Mesenchymal stem cell (in vitro differentiated cells and primary cell): ENCODE measurements around the gene MYL1.
A peak's percentile ranks its signal among the peaks of the same experiment; 100 is the strongest.

Experiments used
- DNase-seq: peaks from one replicate; pipeline ENCODE4 v3.0.0-alpha.2; 2013
- H2AFZ ChIP-seq: one replicate; pipeline ENCODE4 v1.6.1; 2013; ENCODE audit warnings: low read depth, mild to moderate bottlenecking, control low read depth, inconsistent platforms, low read length, moderate library complexity
- H2AK5ac ChIP-seq: 2 replicates; pipeline ENCODE4 v1.6.1; 2013; ENCODE audit warnings: low read length, moderate library complexity, mild to moderate bottlenecking, inconsistent platforms; ENCODE audit not compliant: severe bottlenecking
- H2BK120ac ChIP-seq: one replicate; pipeline ENCODE4 v1.6.1; 2013; ENCODE audit warnings: low read depth, mild to moderate bottlenecking, inconsistent platforms, low read length, moderate library complexity
- H2BK12ac ChIP-seq, 2 experiments: one replicate each; pipeline ENCODE4 v1.6.1; 2013; ENCODE audit warnings: inconsistent platforms in 2 of 2, low read length in 2 of 2, mild to moderate bottlenecking in 2 of 2, moderate library complexity in 2 of 2, control low read depth in 1 of 2
- H2BK15ac ChIP-seq: one replicate; pipeline ENCODE4 v1.6.1; 2013; ENCODE audit warnings: mild to moderate bottlenecking, low read depth, inconsistent platforms; ENCODE audit not compliant: poor library complexity, severe bottlenecking
- H2BK5ac ChIP-seq: 2 replicates; pipeline ENCODE4 v1.6.1; 2013; ENCODE audit warnings: low read depth, mild to moderate bottlenecking, low read length, control low read depth, inconsistent platforms; ENCODE audit not compliant: poor library complexity, severe bottlenecking
- H3K14ac ChIP-seq, 2 experiments: one replicate each; pipeline ENCODE4 v1.6.1; 2013; ENCODE audit warnings: inconsistent platforms in 2 of 2, low read length in 2 of 2, control low read depth in 1 of 2, mild to moderate bottlenecking in 1 of 2, moderate library complexity in 1 of 2
- H3K18ac ChIP-seq, 2 experiments: one replicate each; pipeline ENCODE4 v1.6.1; 2013; ENCODE audit warnings: inconsistent platforms in 2 of 2, low read length in 2 of 2, control low read depth in 1 of 2, low read depth in 1 of 2, mild to moderate bottlenecking in 1 of 2
- H3K23ac ChIP-seq, 2 experiments: one replicate each; pipeline ENCODE4 v1.6.1; 2013; ENCODE audit warnings: inconsistent platforms in 2 of 2, low read length in 2 of 2, mild to moderate bottlenecking in 2 of 2, moderate library complexity in 2 of 2, control low read depth in 1 of 2
- H3K27ac ChIP-seq: 2 replicates; pipeline ENCODE4 v1.5.1; 2013; ENCODE audit warnings: mild to moderate bottlenecking, moderate library complexity, low read length, control low read depth, inconsistent platforms; ENCODE audit not compliant: poor library complexity, severe bottlenecking
- H3K27me3 ChIP-seq, 2 experiments: 2 replicates each; pipeline versions ENCODE4 v1.6.1 to v1.7.0; 2013; ENCODE audit warnings: low read length in 2 of 2, mild to moderate bottlenecking in 2 of 2, moderate library complexity in 2 of 2, control low read depth in 1 of 2, inconsistent platforms in 1 of 2; ENCODE audit not compliant: control insufficient read depth in 1 of 2, insufficient read depth in 1 of 2
- H3K36me3 ChIP-seq, 2 experiments: 2 replicates each; pipeline versions ENCODE4 v1.6.1 to v1.7.0; 2013; ENCODE audit warnings: low read length in 2 of 2, control low read depth in 1 of 2, inconsistent platforms in 1 of 2, low read depth in 1 of 2, mild to moderate bottlenecking in 1 of 2; ENCODE audit not compliant: insufficient read depth in 2 of 2, control insufficient read depth in 1 of 2
- H3K4ac ChIP-seq, 2 experiments: one replicate each; pipeline ENCODE4 v1.6.1; 2013; ENCODE audit warnings: inconsistent platforms in 2 of 2, low read length in 2 of 2, mild to moderate bottlenecking in 2 of 2, moderate library complexity in 2 of 2, control low read depth in 1 of 2, low read depth in 1 of 2
- H3K4me1 ChIP-seq: 2 replicates; pipeline ENCODE4 v1.6.1; 2013; ENCODE audit warnings: low read depth, low read length, control low read depth; ENCODE audit not compliant: control insufficient read depth, insufficient read depth
- H3K4me2 ChIP-seq: 2 replicates; pipeline ENCODE4 v1.6.1; 2013; ENCODE audit warnings: low read length, mild to moderate bottlenecking, inconsistent platforms; ENCODE audit not compliant: poor library complexity, severe bottlenecking
- H3K4me3 ChIP-seq, 2 experiments: 2 replicates each; pipeline versions ENCODE4 v1.5.1 to v1.7.0; 2013; ENCODE audit warnings: low read length in 2 of 2, mild to moderate bottlenecking in 2 of 2, control low read depth in 1 of 2, low read depth in 1 of 2; ENCODE audit not compliant: insufficient read depth in 1 of 2
- H3K79me1 ChIP-seq: replicated peaks from 2 replicates; pipeline ENCODE4 v1.6.1; 2013; ENCODE audit warnings: mild to moderate bottlenecking, control low read depth, low read length, inconsistent platforms; ENCODE audit not compliant: poor library complexity, severe bottlenecking
- H3K9ac ChIP-seq: 2 replicates; pipeline ENCODE4 v1.7.0; 2013; ENCODE audit warnings: mild to moderate bottlenecking, low read length, moderate library complexity
- H3K9me3 ChIP-seq: 2 replicates; pipeline ENCODE4 v1.7.0; 2013; ENCODE audit warnings: mild to moderate bottlenecking, low read length; ENCODE audit not compliant: control insufficient read depth
- H4K8ac ChIP-seq: one replicate; pipeline ENCODE4 v1.6.1; 2013; ENCODE audit warnings: inconsistent platforms, mild to moderate bottlenecking, low read length, moderate library complexity
- H4K91ac ChIP-seq: one replicate; pipeline ENCODE4 v1.6.1; 2013; ENCODE audit warnings: mild to moderate bottlenecking, low read length, inconsistent platforms
- WGBS: methylation state at CpG from one replicate; pipeline ENCODE4 v1.1.7; 2013; ENCODE audit warnings: mixed read lengths; 5-methylcytosine and 5-hydroxymethylcytosine counted together

MYL1 gene

DNA sequence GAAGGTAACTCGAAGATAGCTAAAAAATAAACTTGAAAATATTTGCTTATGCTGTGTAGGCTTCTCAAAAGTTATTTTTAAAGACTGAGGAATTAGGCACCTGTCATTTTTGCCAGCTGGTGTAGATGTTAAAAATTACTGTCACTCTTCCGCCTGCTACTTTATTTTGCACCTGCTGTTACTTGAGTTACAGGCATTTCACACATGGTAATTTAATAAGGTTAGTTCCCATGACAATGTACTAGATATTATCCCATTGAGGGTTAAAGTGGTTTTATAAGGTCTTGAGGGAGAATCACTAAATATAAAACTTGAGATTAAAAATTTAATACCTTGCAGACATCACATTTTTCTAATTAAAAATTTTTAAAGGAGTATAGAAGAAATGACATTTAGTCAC, 26.6 kb downstream of the MYL1 start:
- Histone ChIP-seq H3K27ac (no peak overlapping the region), H2BK12ac (no peak overlapping the region), H2BK15ac (no peak overlapping the region), H2AFZ (no peak overlapping the region), H3K14ac (no peak overlapping the region), H3K4me2 (no peak overlapping the region), H3K4me3 (no peak overlapping the region), H3K23ac (no peak overlapping the region), H3K4me1 (peaks cover 2% of the 10 kb centered on the region), H3K79me1 (no peaks in the 10 kb centered on the region), H3K27me3 (no peaks in the 10 kb centered on the region), H3K36me3 (no peaks in the 10 kb centered on the region), H3K18ac (no peak overlapping the region), H4K91ac (no peak overlapping the region), H3K9ac (no peak overlapping the region), H3K9me3 (peaks cover 9% of the 10 kb centered on the region), H2BK120ac (no peak overlapping the region), H2BK5ac (no peak overlapping the region), H2AK5ac (no peak overlapping the region), H4K8ac (no peak overlapping the region), H3K4ac (no peak overlapping the region)
- no peak for DNase-seq
- WGBS, result 40% methylated on average over 1 of the region's 2 CpGs

DNA sequence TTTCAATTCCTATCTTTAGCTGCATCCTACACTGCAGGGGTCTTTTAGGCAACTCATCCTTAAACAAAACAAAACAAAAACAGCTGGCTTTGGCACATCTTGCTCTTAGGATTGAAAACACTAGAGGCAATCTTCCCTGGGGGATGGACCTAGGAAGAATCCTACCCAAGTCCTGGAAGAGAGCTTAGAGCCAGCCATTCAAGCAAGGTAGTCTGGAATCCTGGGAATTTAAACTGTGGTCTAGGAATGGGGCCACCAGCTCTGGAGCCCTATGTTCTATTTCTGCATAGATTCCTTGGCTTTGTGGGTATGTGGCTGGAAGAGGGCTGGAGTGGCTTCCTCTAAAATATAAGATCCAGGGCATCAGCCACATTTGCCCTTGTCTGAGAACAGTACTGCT, 27.7 kb downstream of the MYL1 start:
- Histone ChIP-seq H3K79me1 (no peaks in the 10 kb centered on the region), H2AFZ (no peak overlapping the region), H2BK5ac (no peak overlapping the region), H3K27ac (peak overlapping the region; percentile 24), H3K4me1 (peaks cover 2% of the 10 kb centered on the region), H3K27me3 (no peaks in the 10 kb centered on the region), H2BK12ac (no peak overlapping the region), H3K14ac (no peak overlapping the region), H2AK5ac (no peak overlapping the region), H4K8ac (no peak overlapping the region), H4K91ac (no peak overlapping the region), H3K4ac (no peak overlapping the region), H3K4me2 (no peak overlapping the region), H3K9ac (no peak overlapping the region), H3K23ac (no peak overlapping the region), H3K4me3 (no peak overlapping the region), H3K18ac (no peak overlapping the region), H3K36me3 (no peaks in the 10 kb centered on the region), H3K9me3 (peaks cover 18% of the 10 kb centered on the region), H2BK15ac (no peak overlapping the region), H2BK120ac (no peak overlapping the region)
- DNase-seq, result no peak

DNA sequence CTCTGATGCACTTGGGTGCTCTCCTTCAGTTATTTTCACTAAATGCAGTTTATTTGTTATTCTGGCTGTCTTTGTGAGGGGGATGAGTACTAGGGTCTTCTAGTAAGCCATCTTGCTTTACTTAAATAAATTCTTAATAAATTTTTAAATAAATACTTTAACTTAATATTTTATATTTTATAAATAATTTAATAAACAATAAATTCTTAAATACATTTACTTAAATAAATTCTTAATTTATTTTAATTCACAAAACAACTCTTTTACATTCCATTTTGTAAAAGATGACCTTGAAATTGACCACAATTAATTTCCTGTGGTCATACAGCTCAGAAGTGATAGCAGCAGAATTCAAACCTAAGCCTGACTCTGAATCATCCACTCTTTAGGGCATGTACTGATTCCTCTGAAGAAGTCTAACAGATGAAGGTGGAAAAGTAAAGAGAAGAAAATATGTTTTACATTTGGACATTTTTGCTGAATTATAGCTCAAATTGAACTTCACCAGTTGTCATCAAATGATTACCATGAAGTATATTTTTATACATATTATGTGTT, 28.8 kb downstream of the MYL1 start:
- no peak overlapping the region for H2AK5ac ChIP-seq
- no peak overlapping the region for H2AFZ ChIP-seq
- no peak overlapping the region for H2BK5ac ChIP-seq
- H3K9ac ChIP-seq, result no peak overlapping the region
- H3K36me3 ChIP-seq, result no peaks in the 10 kb centered on the region
- DNase-seq, result no peak
- no peak overlapping the region for H3K27ac ChIP-seq
- H3K4me3 ChIP-seq, result no peak overlapping the region
- no peak overlapping the region for H4K8ac ChIP-seq
- no peaks in the 10 kb centered on the region for H3K79me1 ChIP-seq
- no peak overlapping the region for H3K23ac ChIP-seq
- H2BK120ac ChIP-seq, result no peak overlapping the region
- no peak overlapping the region for H2BK12ac ChIP-seq
- H3K4me2 ChIP-seq, result no peak overlapping the region
- no peak overlapping the region for H2BK15ac ChIP-seq
- H3K4me1 ChIP-seq, result peaks cover 2% of the 10 kb centered on the region
- H4K91ac ChIP-seq, result no peak overlapping the region
- no peaks in the 10 kb centered on the region for H3K27me3 ChIP-seq
- H3K4ac ChIP-seq, result no peak overlapping the region
- H3K9me3 ChIP-seq, result peaks cover 21% of the 10 kb centered on the region
- no peak overlapping the region for H3K18ac ChIP-seq
- H3K14ac ChIP-seq, result no peak overlapping the region

DNA sequence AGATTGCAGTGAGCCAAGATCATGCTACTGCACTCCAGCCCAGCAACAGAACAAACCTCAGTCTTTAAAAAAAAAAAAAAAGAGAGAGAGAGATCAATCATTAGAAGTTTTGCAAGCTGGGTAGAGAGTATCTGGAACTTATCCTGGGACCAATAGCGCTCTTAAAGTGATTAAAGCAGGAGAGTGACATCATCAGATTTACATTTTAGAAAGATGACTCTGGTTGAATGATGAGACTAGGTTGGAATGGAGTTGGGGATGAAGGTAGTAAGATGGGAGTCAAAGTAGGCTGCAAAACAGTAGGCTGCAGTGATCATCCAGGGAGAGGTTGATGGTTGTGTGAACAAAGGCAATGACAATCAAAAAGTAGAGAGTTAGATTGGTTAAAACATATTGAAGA, 37.8 kb downstream of the MYL1 start:
- no peak overlapping the region for H2AFZ ChIP-seq
- H2BK12ac ChIP-seq, result no peak overlapping the region
- no peak overlapping the region for H3K18ac ChIP-seq
- peaks cover 3% of the 10 kb centered on the region for H3K9me3 ChIP-seq
- WGBS, result 79% methylated on average over 1 of the region's 1 CpG
- H2BK5ac ChIP-seq, result no peak overlapping the region
- no peak overlapping the region for H3K4me2 ChIP-seq
- H2BK120ac ChIP-seq, result no peak overlapping the region
- no peak overlapping the region for H3K9ac ChIP-seq
- no peak overlapping the region for H3K4me3 ChIP-seq
- H3K27ac ChIP-seq, result no peak overlapping the region
- H3K79me1 ChIP-seq, result no peaks in the 10 kb centered on the region
- H3K4ac ChIP-seq, result no peak overlapping the region
- no peak overlapping the region for H4K91ac ChIP-seq
- H3K27me3 ChIP-seq, result no peaks in the 10 kb centered on the region
- no peak overlapping the region for H2BK15ac ChIP-seq
- H3K36me3 ChIP-seq, result no peaks in the 10 kb centered on the region
- no peak for DNase-seq
- H3K23ac ChIP-seq, result no peak overlapping the region
- H3K4me1 ChIP-seq, result no peaks in the 10 kb centered on the region
- no peak overlapping the region for H4K8ac ChIP-seq
- H2AK5ac ChIP-seq, result no peak overlapping the region
- H3K14ac ChIP-seq, result no peak overlapping the region
